SKM-1 (cell line): ENCODE results near the gene SH3RF3.
A peak's percentile ranks its signal among the peaks of the same experiment; 100 is the strongest.
"Not testable (repeated sequence)": the region's sequence is repeated elsewhere in the genome, so short reads cannot be mapped to it uniquely, and the experiment has no call there.

Source experiments
- DNase-seq: peaks from one replicate; lab custom pipeline; 2025; ENCODE audit not compliant: unreplicated experiment; lab: John Stamatoyannopoulos, UW

SH3RF3 gene

DNA sequence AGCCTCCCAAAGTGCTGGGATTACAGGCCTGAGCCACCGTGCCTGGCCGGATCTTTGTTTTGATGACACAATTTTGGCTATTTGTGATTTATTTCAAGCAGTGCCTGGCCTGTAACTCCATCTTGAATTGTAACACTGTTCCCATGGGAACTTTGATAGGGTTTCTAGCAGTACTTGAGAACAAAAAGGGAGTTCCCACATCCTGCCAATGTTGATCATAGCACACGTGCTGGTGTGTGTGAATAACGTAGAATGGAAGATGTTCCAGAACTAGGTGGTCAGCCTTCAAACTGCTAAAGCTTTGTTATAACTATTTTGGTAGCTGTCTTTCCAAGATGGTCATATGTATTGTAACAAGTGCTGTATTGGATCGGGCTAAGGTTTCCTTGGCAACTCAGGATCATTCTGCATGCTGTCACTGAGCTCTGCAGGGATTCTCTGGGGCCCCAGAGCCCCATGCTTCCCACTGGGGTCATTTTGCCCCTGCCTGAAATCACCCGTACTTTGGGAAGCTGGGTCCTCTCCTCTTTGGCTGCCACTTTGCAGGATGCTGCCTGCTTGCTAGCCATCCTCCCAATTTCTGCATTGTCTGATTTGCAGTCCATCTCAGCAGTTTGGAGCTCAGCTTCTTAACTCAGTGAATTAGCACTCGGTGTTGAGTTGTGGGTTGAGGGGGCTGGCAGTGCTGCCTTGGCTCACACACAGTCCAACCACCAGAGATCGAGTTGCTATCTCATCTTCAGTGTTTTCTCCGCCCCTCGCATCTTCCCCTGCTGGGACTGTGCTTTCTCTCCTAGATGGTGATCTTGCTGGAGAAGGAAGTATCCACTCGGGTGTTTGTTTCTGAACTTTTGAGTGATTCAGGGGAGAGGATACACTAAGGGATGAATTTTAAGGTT is 26.8 kb downstream of the SH3RF3 start:
- DNase-seq, result no peak

DNA sequence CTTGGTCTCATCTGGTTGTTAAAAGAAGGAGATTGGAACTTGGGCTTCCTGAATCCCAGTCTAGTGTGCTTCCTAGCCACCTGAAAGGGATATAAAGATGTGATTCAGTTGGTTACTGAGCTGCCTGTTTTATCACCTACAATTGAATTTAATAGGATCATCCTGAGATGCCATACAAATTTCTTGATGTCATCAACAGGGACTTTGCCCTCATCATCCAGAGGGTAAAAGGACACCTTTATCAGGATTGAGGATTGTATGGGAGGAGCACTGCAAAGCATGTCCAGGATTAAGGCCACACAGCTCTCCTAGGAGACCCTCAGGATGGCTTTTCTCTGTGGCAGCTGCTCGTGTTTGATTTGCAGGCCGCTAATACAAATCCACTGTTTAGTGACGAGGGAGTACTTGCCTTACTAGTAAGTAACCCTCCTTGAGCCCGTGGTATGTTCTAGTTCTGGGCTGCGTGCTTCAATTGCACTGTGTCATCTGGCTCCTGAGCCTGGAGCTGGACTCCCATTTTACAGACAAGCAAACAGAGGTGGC is 28.6 kb downstream of the SH3RF3 start:
- DNase-seq, result no peak

GRCh38 chr2:109158237-109158636 is 29.2 kb downstream of the SH3RF3 start:
- no peak for DNase-seq

DNA sequence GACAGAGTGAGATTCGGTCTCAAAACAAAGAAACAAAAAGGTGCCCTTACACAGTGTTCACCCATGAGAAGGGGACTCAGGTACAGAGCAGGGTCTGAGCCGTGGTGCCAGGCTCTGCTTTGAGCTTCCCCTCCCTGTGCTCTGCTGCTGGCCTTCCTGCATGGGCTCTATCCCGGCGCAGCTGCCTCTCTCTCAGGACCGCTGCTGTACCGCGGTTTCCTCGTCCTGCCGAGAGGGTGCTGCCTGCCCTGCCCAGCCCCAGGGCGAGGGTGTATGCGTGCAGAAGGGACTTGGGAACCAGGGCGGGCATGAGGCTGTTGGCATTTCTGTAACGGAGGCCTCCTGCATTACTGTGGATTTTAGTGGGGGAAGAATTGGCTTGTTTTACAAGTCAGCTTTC is 30.1 kb downstream of the SH3RF3 start:
- no peak for DNase-seq

DNA sequence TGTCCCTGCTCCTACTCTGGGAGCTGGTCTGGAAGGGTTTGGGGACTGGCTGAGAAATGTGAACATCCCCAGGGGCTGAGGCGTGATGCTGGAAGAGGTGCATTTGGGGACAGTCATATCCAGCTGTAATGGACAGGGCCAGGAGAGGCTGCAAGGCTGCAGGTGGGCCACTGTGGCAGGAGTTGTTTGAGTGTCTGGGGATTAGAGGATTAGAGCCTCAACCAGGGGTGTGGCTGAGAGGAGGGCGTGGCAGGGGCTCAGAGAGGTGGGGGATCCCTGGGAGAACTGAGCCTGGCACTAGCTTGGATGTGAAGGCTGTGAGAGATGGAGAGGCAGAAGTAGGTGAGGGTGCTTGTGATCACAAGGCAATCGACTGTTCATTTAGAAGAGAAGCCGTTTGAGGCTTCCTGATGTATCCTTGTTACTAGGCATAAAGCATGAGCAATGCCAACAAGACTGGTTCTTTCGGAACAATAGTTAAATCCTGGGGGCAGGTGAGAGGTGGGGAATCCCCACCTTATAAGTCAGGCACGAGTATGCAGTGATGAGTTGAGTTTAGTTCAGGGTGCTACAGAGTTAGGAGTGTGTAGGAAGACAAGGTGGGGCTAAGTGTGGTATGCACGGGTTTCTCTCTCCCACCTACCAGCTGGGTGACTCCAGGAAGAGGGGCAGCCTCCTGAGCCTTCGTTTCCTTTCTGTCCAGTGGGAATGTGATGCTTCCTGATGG is 31.9 kb downstream of the SH3RF3 start:
- DNase-seq, result no peak

GRCh38 chr2:109162367-109162766 is 33.4 kb downstream of the SH3RF3 start:
- DNase-seq, result not testable (repeated sequence)

- DNase-seq, result peak; percentile 38
These were observed 34.0 kb downstream of the SH3RF3 start for GRCh38 chr2:109162999-109163398.

DNA sequence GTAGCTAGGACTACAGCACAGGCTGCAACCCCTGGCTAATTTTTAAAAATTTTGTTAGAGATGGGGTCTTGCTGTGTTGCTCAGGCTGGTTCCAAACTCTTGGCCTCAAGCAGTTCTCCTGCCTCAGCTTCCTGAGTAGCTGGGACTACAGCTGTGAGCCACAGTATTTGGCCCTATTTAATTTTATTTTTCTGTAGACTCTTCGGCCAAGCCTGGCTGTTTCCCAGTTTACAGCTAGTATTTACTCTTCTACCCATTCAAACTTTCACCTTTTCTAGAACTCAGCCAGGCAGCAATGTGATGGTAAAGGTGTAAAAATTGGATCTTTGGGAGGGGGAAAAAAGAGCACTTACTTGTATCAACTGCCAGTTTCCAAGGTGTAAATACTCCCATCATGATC is 35.3 kb downstream of the SH3RF3 start:
- DNase-seq, result no peak

DNA sequence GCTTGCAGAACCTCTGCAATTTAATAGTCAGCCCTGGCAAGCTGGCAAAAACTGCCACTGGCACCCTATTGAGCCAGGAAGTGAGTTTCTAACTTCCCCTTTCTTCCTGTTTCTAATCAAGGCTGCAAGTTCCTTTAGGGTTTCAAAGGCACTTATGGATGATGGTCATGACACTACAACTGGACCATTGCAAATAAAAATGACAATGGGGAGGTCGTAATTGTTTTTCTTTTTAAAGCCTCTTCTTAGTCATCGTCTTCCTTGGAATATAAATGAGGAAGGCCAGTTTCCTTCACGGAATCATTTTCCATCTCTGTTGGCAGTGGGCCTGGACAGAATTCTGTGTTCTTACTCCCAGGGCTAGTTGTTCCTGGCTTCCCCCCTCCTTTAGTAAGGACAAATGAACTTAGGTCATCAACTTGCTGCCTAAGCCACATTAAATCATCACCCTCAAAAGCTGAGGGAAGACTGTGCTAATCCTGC is 35.8 kb downstream of the SH3RF3 start:
- DNase-seq, result peak; percentile 54

GRCh38 chr2:109166811-109167210 is 37.8 kb downstream of the SH3RF3 start:
- no peak for DNase-seq

- no peak for DNase-seq
These were observed 39.1 kb downstream of the SH3RF3 start for GRCh38 chr2:109168086-109168485.

- no peak for DNase-seq
These were observed 39.7 kb downstream of the SH3RF3 start for GRCh38 chr2:109168716-109169115.

GRCh38 chr2:109170645-109171044 is 41.6 kb downstream of the SH3RF3 start:
- no peak for DNase-seq

GRCh38 chr2:109171444-109172334 is 42.7 kb downstream of the SH3RF3 start:
- DNase-seq, result no peak

DNA sequence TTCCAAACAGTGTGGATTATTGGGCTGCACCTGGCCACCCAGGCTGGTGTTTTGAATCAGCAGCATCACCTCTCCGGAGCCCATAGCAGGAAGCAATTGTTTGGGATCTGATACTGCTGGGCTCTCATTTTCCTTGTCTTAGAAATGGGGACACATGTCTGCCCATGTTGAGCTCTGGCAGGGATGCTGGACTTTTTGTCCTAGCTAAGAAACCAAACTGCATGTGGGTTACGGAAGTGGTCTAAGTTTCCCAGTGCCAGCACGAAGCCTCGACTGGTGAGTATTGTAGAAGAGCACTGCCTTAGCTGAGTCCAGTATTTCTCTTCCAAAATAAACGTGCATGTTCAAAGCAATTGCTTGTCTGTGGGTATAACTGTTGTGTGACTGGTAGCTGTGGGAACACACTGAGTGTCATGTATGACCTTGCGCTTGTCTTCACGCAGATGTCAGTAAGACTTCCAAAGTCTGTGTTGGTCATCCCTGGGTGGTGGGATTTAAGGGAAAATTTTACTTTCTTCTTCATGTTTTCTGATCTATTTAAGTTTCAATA is 43.6 kb downstream of the SH3RF3 start:
- DNase-seq, result no peak

DNA sequence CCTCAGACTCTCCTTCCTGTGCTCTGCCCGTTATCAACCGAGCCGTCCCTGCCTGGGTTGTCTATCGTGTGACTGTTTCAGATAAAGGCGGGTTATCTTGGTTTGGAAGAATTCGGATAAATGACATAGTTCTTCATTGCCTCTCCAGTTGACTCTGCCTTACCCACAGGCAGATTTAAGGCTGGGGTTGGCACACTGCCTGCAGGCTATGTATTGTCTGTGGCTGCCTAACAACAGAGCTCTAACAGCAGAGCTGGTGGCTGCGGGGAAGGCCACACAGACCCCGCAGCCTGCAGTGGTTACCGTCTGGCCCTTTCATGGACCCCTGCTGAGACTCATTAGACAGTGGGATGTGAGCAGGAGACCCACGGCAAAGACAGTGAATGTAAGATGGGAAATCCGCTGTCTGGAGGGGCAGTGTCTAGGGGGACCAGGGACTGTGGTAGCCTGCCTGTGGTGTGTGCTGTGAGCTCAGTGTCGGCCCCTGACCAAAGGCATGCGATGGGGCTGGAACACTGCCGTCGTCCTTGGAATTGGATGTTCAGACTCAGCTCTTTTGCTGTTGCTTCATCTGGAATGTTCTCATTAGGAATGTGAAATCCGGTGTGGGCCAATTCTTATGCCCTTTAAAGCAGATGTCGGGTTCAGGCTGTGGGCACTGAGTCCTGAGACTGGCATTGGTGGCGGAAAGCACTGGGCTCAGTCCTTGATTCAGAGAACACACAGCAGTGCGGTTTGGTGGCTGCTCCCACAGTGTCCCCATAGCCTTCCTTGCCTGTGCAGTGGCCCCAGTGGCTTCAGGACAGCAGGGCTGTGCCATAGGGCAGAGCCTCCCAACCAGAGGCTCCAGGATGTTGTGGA is 44.5 kb downstream of the SH3RF3 start:
- DNase-seq, result no peak

DNA sequence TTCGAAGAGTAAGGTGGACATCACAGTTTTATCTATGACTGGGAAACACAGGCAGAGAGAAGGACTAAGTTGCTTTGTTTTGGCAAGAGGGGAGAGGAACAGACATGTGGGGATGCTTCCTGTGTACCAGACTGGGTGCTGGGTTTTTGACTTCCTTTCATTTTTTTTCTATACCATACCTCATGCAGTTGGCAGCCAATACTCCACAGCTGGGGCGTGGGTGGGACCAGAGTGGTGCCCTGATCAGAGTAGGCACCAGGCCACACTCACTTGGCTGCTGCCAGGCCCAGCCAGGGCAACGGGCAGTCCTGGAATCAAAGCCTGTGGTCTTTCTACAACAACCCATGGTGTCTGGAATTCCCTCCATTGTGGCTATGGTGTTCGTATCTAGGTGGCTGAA is 45.2 kb downstream of the SH3RF3 start:
- DNase-seq, result no peak

DNA sequence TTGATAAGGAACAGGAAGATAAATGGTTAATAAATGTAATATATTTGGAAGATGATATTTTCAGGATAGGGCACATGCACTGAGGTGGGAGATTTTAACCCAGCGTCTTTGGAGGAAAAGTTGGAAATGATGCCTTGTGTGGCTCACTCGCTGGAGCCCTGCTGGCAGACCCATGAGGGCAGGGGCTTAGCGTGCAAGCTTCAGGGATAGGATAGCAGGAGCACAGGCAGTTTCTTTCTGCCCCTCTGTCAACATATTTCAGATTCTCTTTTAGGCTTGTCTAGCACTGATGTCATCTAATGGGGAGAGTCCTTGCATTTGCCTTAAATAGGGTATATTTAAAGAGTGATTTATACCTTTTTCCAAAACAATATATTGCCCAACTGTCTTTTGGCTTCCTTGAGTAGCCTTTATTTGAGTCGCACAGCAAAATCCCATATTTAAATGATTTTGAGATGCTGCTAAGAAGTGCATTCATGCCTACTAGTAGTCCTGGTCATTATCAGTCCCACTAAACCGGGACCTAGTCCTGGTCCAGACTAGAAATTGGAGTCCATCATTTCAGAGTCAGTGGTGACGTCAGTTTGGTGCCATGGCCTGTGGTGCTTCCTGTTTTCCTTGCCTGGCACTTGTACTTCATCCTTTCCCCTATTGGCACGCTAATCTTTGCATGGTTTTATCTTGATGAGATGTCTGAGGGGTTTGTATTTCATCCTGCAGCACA is 45.8 kb downstream of the SH3RF3 start:
- DNase-seq, result no peak

DNA sequence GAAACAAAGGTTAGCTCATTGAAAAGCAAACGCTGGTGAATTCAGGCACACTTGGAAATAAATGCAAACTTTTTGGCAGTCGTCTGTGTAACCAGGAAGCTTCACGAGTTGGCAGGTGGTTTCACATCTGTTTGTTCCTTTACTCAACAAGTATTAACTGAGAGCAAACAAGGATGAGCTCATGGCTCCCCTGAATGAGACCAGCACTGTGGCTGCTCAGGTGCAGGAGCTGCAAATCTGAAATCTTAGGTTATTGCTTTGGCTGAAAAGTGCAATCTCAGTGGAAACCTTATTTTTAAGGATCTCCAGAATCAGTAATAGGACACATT is 46.3 kb downstream of the SH3RF3 start:
- no peak for DNase-seq
